H9 (cell line): ENCODE measurements around the gene TLE6. TPM values are rescaled to one million over a fixed set of nuclear protein-coding genes. Genes with fewer than 3 reads are reported as not detected.

Experiments
- DNase-seq: peaks from one replicate; pipeline ENCODE4 v3.0.0-alpha.2; 2017
- H2AFZ ChIP-seq: one replicate; pipeline ENCODE4 v1.6.1; 2013; ENCODE audit warnings: mild to moderate bottlenecking, low read length, control low read depth, moderate library complexity
- H2AK5ac ChIP-seq: 2 replicates; pipeline ENCODE4 v1.6.1; 2013; ENCODE audit warnings: low read length, control low read depth, mixed read lengths; ENCODE audit not compliant: insufficient read length
- H2BK120ac ChIP-seq: one replicate; pipeline ENCODE4 v1.6.1; 2013; ENCODE audit warnings: low read depth, mild to moderate bottlenecking, low read length, control low read depth, inconsistent platforms; ENCODE audit not compliant: poor library complexity, severe bottlenecking
- H2BK12ac ChIP-seq: 2 replicates; pipeline ENCODE4 v1.6.1; 2013; ENCODE audit warnings: low read length, control low read depth, mixed read lengths, low read depth; ENCODE audit not compliant: insufficient read length
- H2BK15ac ChIP-seq: 2 replicates; pipeline ENCODE4 v1.6.1; 2013; ENCODE audit warnings: low read depth, low read length, control low read depth
- H2BK20ac ChIP-seq: one replicate; pipeline ENCODE4 v1.6.1; 2013; ENCODE audit warnings: low read depth, mild to moderate bottlenecking, low read length, control low read depth, inconsistent platforms; ENCODE audit not compliant: poor library complexity, severe bottlenecking
- H2BK5ac ChIP-seq: 2 replicates; pipeline ENCODE4 v1.6.1; 2013; ENCODE audit warnings: low read length, control low read depth, mixed read lengths; ENCODE audit not compliant: insufficient read length
- H3K14ac ChIP-seq: 2 replicates; pipeline ENCODE4 v1.6.1; 2013; ENCODE audit warnings: low read length, control low read depth; ENCODE audit not compliant: insufficient read depth
- H3K18ac ChIP-seq: 2 replicates; pipeline ENCODE4 v1.6.1; 2013; ENCODE audit warnings: low read depth, mild to moderate bottlenecking, mixed read lengths, low read length, control low read depth; ENCODE audit not compliant: insufficient read length
- H3K23ac ChIP-seq: 2 replicates; pipeline ENCODE4 v1.6.1; 2013; ENCODE audit warnings: low read length, control low read depth, mixed read lengths, low read depth; ENCODE audit not compliant: insufficient read length
- H3K23me2 ChIP-seq: 2 replicates; pipeline ENCODE4 v1.6.1; 2013; ENCODE audit warnings: low read depth, mild to moderate bottlenecking, mixed read lengths, low read length, control low read depth; ENCODE audit not compliant: insufficient read length, poor library complexity, severe bottlenecking
- H3K27ac ChIP-seq: 2 replicates; pipeline ENCODE4 v1.5.1; 2013; ENCODE audit warnings: low read length, control low read depth, mixed read lengths, low read depth; ENCODE audit not compliant: insufficient read length
- H3K27me3 ChIP-seq: 2 replicates; pipeline ENCODE4 v1.6.1; 2013; ENCODE audit warnings: low read length, control low read depth, inconsistent platforms; ENCODE audit not compliant: insufficient read depth
- H3K4ac ChIP-seq: 2 replicates; pipeline ENCODE4 v1.6.1; 2013; ENCODE audit warnings: low read depth, mild to moderate bottlenecking, control low read depth, inconsistent platforms, low read length, moderate library complexity
- H3K4me1 ChIP-seq: 2 replicates; pipeline ENCODE4 v1.6.1; 2013; ENCODE audit warnings: low read length, control low read depth, inconsistent platforms; ENCODE audit not compliant: insufficient read depth
- H3K4me2 ChIP-seq: 2 replicates; pipeline ENCODE4 v1.6.1; 2013; ENCODE audit warnings: low read length, control low read depth, mixed read lengths; ENCODE audit not compliant: insufficient read length, insufficient read depth
- H3K56ac ChIP-seq: 2 replicates; pipeline ENCODE4 v1.6.1; 2013; ENCODE audit warnings: low read depth, mild to moderate bottlenecking, mixed read lengths, low read length, control low read depth; ENCODE audit not compliant: insufficient read length
- H3K79me1 ChIP-seq: 2 replicates; pipeline ENCODE4 v1.6.1; 2013; ENCODE audit warnings: low read depth, mild to moderate bottlenecking, moderate library complexity, low read length, control low read depth, inconsistent platforms; ENCODE audit not compliant: insufficient read depth, poor library complexity, severe bottlenecking
- H3K79me2 ChIP-seq: 2 replicates; pipeline ENCODE4 v1.6.1; 2013; ENCODE audit warnings: low read length, control low read depth, inconsistent platforms; ENCODE audit not compliant: insufficient read depth
- H3K9ac ChIP-seq: 2 replicates; pipeline ENCODE4 v1.6.1; 2013; ENCODE audit warnings: low read length, control low read depth, mixed read lengths; ENCODE audit not compliant: insufficient read length; ENCODE audit errors: extremely low read depth
- H3K9me3 ChIP-seq: one replicate; pipeline ENCODE4 v1.6.1; 2013; ENCODE audit warnings: low read depth, low read length, inconsistent platforms; ENCODE audit not compliant: control insufficient read depth
- H3T11ph ChIP-seq: one replicate; pipeline ENCODE4 v1.6.1; 2013; ENCODE audit warnings: mild to moderate bottlenecking, low read length, control low read depth, inconsistent platforms
- H4K20me1 ChIP-seq: one replicate; pipeline ENCODE4 v1.6.1; 2013; ENCODE audit not compliant: control insufficient read depth, insufficient read length, insufficient read depth
- H4K5ac ChIP-seq: 2 replicates; pipeline ENCODE4 v1.6.1; 2013; ENCODE audit warnings: low read depth, mild to moderate bottlenecking, mixed read lengths, low read length, control low read depth; ENCODE audit not compliant: insufficient read length
- H4K8ac ChIP-seq: replicated peaks from 2 replicates; pipeline ENCODE4 v1.6.1; 2013; ENCODE audit warnings: low read length, control low read depth, mixed read lengths, low read depth; ENCODE audit not compliant: insufficient read length
- H4K91ac ChIP-seq: 2 replicates; pipeline ENCODE4 v1.6.1; 2013; ENCODE audit warnings: low read depth, mild to moderate bottlenecking, moderate library complexity, mixed read lengths, low read length, control low read depth; ENCODE audit not compliant: insufficient read length
- H3K27ac Mint-ChIP-seq, 3 experiments: 2 replicates in 2 of 3; 3 replicates in 1 of 3; pipeline ENCODE4 v1.8.0; 2020 to 2021; ENCODE audit warnings: mixed read lengths in 3 of 3, mild to moderate bottlenecking in 1 of 3, moderate library complexity in 1 of 3
- H3K27me3 Mint-ChIP-seq: 2 replicates; pipeline ENCODE4 v1.8.0; 2021; ENCODE audit warnings: low read depth, mild to moderate bottlenecking, moderate library complexity, mixed read lengths
- H3K36me3 Mint-ChIP-seq, 3 experiments: 2 replicates in 2 of 3; 3 replicates in 1 of 3; pipeline ENCODE4 v1.8.0; 2020 to 2021; ENCODE audit warnings: low read depth in 3 of 3, mixed read lengths in 3 of 3; ENCODE audit not compliant: insufficient read depth in 1 of 3
- H3K4me1 Mint-ChIP-seq, 2 experiments: 2 replicates each; pipeline ENCODE4 v1.8.0; 2020; ENCODE audit warnings: mixed read lengths in 2 of 2
- H3K4me3 Mint-ChIP-seq, 2 experiments: 2 replicates in 1 of 2; 3 replicates in 1 of 2; pipeline ENCODE4 v1.8.0; 2020 to 2021; ENCODE audit warnings: mild to moderate bottlenecking in 2 of 2, mixed read lengths in 2 of 2, moderate library complexity in 1 of 2
- H3K9me3 Mint-ChIP-seq, 2 experiments: 2 replicates in 1 of 2; 3 replicates in 1 of 2; pipeline ENCODE4 v1.8.0; 2020; ENCODE audit warnings: mild to moderate bottlenecking in 2 of 2, mixed read lengths in 2 of 2, moderate library complexity in 1 of 2
- CTCF ChIP-seq: fragments of 200-600 bp; sonication (generic); conservative IDR thresholded peaks from 3 replicates; pipeline ENCODE4 v1.8.0; 2021; ENCODE audit warnings: antibody characterized with exemption, mild to moderate bottlenecking
- WGBS: extraction: QIAGEN DNeasy Blood & Tissue Kit; methylation state at CpG from one replicate; pipeline ENCODE4 v1.1.7; 2013; ENCODE audit warnings: missing lambda C conversion rate, low lambda C conversion rate, mixed read lengths; ENCODE audit not compliant: insufficient read length; ENCODE audit errors: extremely low coverage; 5-methylcytosine and 5-hydroxymethylcytosine counted together
- total RNA-seq: library from RNA; stranded (reverse); gene quantifications from 2 replicates; pipeline ENCODE4 v1.2.1, GENCODE V29; 2021

The TLE6 gene
- total RNA-seq, 1 experiment from 2014 or later = 1.7 TPM

- peaks cover 92% of the 10 kb centered on the region for H3K27me3 Mint-ChIP-seq
- no peaks in the 10 kb centered on the region for H3K36me3 Mint-ChIP-seq
These were observed 6.2 kb downstream of the TLE6 start for GRCh38 chr19:2983351-2984214.

More at GRCh38 chr19:2983351-2984214, 6.2 kb downstream of the TLE6 start:
- Histone ChIP-seq H3T11ph (no peak overlapping the region), H3K18ac (peak overlapping the region; percentile 50), H2AFZ (no peak overlapping the region), H3K4me1 (peaks cover 5% of the 10 kb centered on the region; the same call in 1 of the 2 replicates), H3K4ac (no peak overlapping the region), H2BK20ac (no peak overlapping the region), H2AK5ac (no peak overlapping the region), H2BK12ac (peak overlapping the region; percentile 55), H3K9ac (no peak overlapping the region), H3K14ac (peak overlapping the region; percentile 61; the same call in 1 of the 2 replicates), H3K9me3 (no peaks in the 10 kb centered on the region), H2BK120ac (no peak overlapping the region), H3K56ac (no peak overlapping the region), H2BK15ac (no peak overlapping the region), H4K91ac (peak overlapping the region; percentile 16), H3K27ac (no peak overlapping the region), H3K23ac (no peak overlapping the region), H3K79me1 (no peaks in the 10 kb centered on the region), H4K8ac (no peak overlapping the region), H4K5ac (no peak overlapping the region), H3K27me3 (no peaks in the 10 kb centered on the region), H2BK5ac (no peak overlapping the region), H3K4me2 (peak overlapping the region; percentile 19), H3K79me2 (no peaks in the 10 kb centered on the region), H3K23me2 (no peaks in the 10 kb centered on the region), H4K20me1 (no peaks in the 10 kb centered on the region)
- no peak for TF ChIP-seq CTCF
- peak overlapping the region in 1 of 3 experiments; percentile 83; a peak in 2 of 7 replicates for H3K27ac Mint-ChIP-seq
- peak; percentile 92 for DNase-seq
- H3K4me1 Mint-ChIP-seq = peaks cover 25 to 53% of the 10 kb centered on the region in 2 experiments
- peaks cover 0 to 4% of the 10 kb centered on the region in 2 experiments; a peak in 1 of 5 replicates for H3K9me3 Mint-ChIP-seq
- no CpG with 5 or more reads among the region's 24 CpGs for WGBS
- peak overlapping the region; percentile 24 to 74; a peak in 3 of 5 replicates for H3K4me3 Mint-ChIP-seq
